Dendritic cell treated with granulocyte-macrophage colony-stimulating factor and Interleukin-4, amounts not matched to agents 40 ng/mL and 50 ng/mL, for 4 days (primary cell): ENCODE data around the gene MADD.

Source experiments
- H3K27ac Mint-ChIP-seq: one replicate; pipeline ENCODE4 v1.8.0; 2022; ENCODE audit warnings: mild to moderate bottlenecking, mixed read lengths
- H3K27me3 Mint-ChIP-seq: one replicate; pipeline ENCODE4 v1.8.0; 2022; ENCODE audit warnings: mild to moderate bottlenecking, mixed read lengths
- H3K36me3 Mint-ChIP-seq: one replicate; pipeline ENCODE4 v1.8.0; 2022; ENCODE audit warnings: low read depth, mixed read lengths
- H3K4me1 Mint-ChIP-seq: one replicate; pipeline ENCODE4 v1.8.0; 2022; ENCODE audit warnings: low read depth, mixed read lengths
- H3K4me3 Mint-ChIP-seq: one replicate; pipeline ENCODE4 v1.8.0; 2022; ENCODE audit warnings: mild to moderate bottlenecking, moderate library complexity, mixed read lengths
- H3K9me3 Mint-ChIP-seq: one replicate; pipeline ENCODE4 v1.8.0; 2022; ENCODE audit warnings: mixed read lengths
- intact Hi-C: fragments of 100-400 bp; cut with micrococcal nuclease; formaldehyde crosslinking; loops from one replicate; pipeline ENCODE4 v1.15.0; 2022

MADD gene

DNA sequence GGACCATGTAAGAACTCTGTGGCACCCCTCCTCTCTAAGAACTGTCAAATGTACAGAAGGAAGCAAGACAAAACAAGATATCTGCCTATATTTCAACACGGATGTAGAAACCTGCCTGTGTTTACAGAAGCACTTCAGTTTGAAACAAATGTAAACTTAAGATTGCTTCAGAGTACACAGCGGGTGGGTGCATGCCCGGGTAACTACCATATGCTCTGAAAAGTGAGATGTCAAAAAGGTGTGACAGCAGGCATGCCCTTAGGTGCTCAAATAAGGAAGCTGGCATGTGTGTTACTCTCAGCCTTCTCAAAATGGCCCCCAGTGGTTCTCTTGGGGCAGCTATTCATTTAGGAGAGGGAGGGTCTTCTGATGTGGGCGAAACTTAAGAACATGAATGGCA is 26.5 kb upstream of the MADD start:
- no peaks in the 10 kb centered on the region for H3K27me3 Mint-ChIP-seq
- peaks cover 100% of the 10 kb centered on the region for H3K36me3 Mint-ChIP-seq
- intact Hi-C loops = no loop called here
- peaks cover 65% of the 10 kb centered on the region for H3K4me1 Mint-ChIP-seq
- H3K9me3 Mint-ChIP-seq = no peaks in the 10 kb centered on the region
- peak overlapping the region; percentile 98 for H3K27ac Mint-ChIP-seq
- H3K4me3 Mint-ChIP-seq = no peak overlapping the region

- Mint-ChIP-seq H3K9me3 (no peaks in the 10 kb centered on the region), H3K4me3 (peak overlapping the region; percentile 60), H3K27ac (peak overlapping the region; percentile 98), H3K4me1 (peaks cover 71% of the 10 kb centered on the region), H3K27me3 (no peaks in the 10 kb centered on the region), H3K36me3 (peaks cover 96% of the 10 kb centered on the region)
- intact Hi-C loops = loop anchor here (1.0 kb wide), 1 partner anchor 25 kb away; no protein-coding TSS in a partner anchor
Measured at GRCh38 chr11:47244448-47245350, 25.2 kb upstream of the MADD start.

DNA sequence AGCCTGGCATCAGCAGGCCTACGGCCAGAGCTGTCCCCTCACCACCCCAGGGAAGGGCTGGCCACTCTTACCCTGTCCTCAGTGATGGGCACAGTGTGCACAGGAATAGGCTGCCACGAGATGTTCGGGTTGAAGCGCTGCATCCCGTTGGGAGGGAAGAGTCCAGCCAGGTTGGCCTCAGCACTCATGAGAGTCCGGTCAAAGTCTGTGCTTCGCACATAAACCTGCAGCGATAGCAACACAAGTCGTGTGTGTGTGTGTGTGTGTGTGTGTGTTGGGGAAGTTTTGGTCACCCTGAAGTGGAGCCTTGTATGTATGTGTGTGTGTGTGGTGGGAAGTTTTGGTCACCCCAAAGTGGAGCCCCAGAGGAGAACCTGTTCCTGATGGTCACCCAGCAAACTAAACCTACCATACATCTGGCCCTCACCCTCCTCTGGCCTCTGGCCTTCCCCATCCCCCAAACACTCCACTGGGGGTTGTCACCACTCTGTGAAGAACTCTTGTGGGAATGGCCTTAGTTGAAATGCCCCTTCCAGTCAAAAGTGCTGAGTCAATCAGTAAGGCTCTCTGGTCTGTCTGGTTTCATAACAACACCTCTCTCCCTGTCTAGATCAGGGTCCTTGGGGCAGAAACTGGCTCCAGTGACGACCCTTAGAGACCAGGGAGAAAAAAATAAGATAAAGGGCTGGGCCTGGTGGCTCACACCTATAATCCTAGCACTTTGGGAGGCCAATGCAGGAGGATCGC is 24.1 kb upstream of the MADD start:
- Mint-ChIP-seq H3K4me1 (peaks cover 71% of the 10 kb centered on the region), H3K9me3 (no peaks in the 10 kb centered on the region), H3K4me3 (no peak overlapping the region), H3K36me3 (peaks cover 85% of the 10 kb centered on the region), H3K27me3 (no peaks in the 10 kb centered on the region), H3K27ac (peak overlapping the region; percentile 98)
- intact Hi-C loops = loop anchor here (1.0 kb wide), 1 partner anchor 24 kb away; no protein-coding TSS in a partner anchor

DNA sequence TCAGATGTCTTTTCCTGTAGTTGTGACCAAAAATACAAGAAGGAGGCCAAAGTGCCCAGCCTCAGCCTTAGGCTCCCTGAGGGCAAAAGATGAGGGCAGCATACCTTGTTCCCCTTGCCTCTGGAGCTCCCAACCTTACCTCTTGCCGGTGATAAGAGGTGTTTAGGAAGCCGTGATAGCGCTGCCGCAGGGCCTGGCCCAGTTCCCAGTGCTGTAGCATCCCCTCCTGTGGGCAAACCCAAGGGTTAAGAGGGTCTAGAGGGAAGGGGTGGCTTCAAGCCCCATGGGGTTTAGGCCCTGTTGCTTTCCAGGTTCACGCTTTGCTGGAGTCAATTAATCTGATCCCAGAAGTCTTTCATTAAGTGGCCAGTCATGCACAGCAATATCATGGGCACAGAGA is 22.4 kb upstream of the MADD start:
- Mint-ChIP-seq H3K27me3 (no peaks in the 10 kb centered on the region), H3K27ac (peak overlapping the region; percentile 98), H3K4me3 (peak overlapping the region; percentile 97), H3K9me3 (no peaks in the 10 kb centered on the region), H3K36me3 (peaks cover 68% of the 10 kb centered on the region), H3K4me1 (peaks cover 59% of the 10 kb centered on the region)
- intact Hi-C loops = no loop called here

GRCh38 chr11:47248304-47248663 is 21.6 kb upstream of the MADD start:
- intact Hi-C loops = no loop called here
- peaks cover 56% of the 10 kb centered on the region for H3K4me1 Mint-ChIP-seq
- H3K4me3 Mint-ChIP-seq = peak overlapping the region; percentile 97
- H3K27ac Mint-ChIP-seq = peak overlapping the region; percentile 98
- H3K9me3 Mint-ChIP-seq = no peaks in the 10 kb centered on the region
- no peaks in the 10 kb centered on the region for H3K27me3 Mint-ChIP-seq
- peaks cover 60% of the 10 kb centered on the region for H3K36me3 Mint-ChIP-seq

- peaks cover 55% of the 10 kb centered on the region for H3K36me3 Mint-ChIP-seq
- intact Hi-C loops = no loop called here
- peak within 1 kb of the TSS; percentile 97 for H3K4me3 Mint-ChIP-seq
- no peaks in the 10 kb centered on the region for H3K27me3 Mint-ChIP-seq
- H3K27ac Mint-ChIP-seq = peak within 1 kb of the TSS; percentile 98
- no peaks in the 10 kb centered on the region for H3K9me3 Mint-ChIP-seq
- peaks cover 57% of the 10 kb centered on the region for H3K4me1 Mint-ChIP-seq
Measured at GRCh38 chr11:47248664-47249377, 21.1 kb upstream of the MADD start, which contains the start of gene ACP2. Gene ACP2, minus strand, starts transcription at chr11:47248814. Its CDS starts 25 bp downstream, at chr11:47248789.

DNA sequence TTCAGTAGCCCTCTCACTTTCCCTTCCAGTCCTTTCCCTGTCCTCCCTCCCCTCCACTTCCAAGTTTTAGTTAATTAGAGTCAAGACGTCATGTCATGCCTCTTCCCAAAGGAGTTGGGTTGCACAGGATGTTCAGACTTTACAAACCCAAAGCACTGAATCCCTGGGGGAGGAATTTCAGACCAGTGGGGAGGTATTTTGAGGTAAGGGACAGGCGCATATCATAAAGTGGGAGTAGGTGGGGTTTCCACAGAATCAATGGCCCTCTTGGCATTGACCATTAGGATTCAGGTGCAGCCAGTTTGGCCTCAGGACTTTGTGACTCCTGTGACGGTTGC is 20.6 kb upstream of the MADD start:
- Mint-ChIP-seq H3K9me3 (no peaks in the 10 kb centered on the region), H3K36me3 (peaks cover 49% of the 10 kb centered on the region), H3K27ac (peak overlapping the region; percentile 98), H3K4me1 (peaks cover 60% of the 10 kb centered on the region), H3K27me3 (no peaks in the 10 kb centered on the region), H3K4me3 (peak overlapping the region; percentile 97)
- intact Hi-C loops = no loop called here

- Mint-ChIP-seq H3K9me3 (no peaks in the 10 kb centered on the region), H3K27me3 (no peaks in the 10 kb centered on the region), H3K4me3 (no peak overlapping the region), H3K4me1 (peaks cover 53% of the 10 kb centered on the region), H3K27ac (no peak overlapping the region), H3K36me3 (peaks cover 25% of the 10 kb centered on the region)
- intact Hi-C loops = no loop called here
Measured at GRCh38 chr11:47251751-47252150, 18.2 kb upstream of the MADD start.

DNA sequence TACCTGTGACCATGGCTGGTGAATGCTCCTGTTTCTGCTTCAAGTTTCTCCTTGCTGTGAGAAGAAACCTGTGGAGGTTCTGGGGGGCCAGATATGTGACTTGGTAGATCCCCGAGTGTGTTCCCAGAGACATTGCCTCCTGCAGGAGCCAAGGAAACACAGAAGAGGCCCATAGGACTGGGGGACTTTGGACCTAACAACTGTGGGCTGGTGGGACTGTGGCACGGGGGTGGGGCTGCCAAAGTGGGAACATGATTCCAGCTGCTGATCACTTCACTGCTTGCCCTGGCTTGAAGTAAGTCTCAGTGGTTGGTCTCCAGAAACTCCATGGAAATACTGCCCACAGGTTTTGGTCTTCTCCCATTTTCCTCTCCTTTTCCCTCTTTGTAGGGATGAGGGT is 16.3 kb upstream of the MADD start:
- Mint-ChIP-seq H3K27me3 (no peaks in the 10 kb centered on the region), H3K4me3 (no peak overlapping the region), H3K27ac (peak overlapping the region; percentile 78), H3K36me3 (peaks cover 13% of the 10 kb centered on the region), H3K9me3 (no peaks in the 10 kb centered on the region), H3K4me1 (peaks cover 52% of the 10 kb centered on the region)
- intact Hi-C loops = no loop called here

DNA sequence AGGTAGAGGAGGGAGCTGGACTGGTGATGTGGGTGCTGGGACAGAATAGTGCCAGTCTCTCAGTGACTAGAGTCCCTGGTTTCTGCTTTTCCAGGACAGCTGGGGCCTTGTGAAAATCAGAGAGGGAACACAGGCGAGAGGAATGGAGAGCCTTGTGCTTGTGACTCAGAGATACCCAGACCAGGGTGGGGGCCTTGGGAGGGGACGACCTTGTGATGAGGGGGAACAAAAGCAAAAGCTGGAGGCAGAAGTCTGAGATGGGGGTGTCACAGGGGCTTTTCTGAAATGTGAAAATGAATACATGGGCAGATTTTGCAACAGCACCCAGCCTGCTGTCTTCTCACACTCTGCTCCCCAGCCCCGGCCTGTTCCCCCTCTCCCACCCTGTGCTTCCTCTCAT is 15.5 kb upstream of the MADD start:
- Mint-ChIP-seq H3K9me3 (no peaks in the 10 kb centered on the region), H3K4me1 (peaks cover 53% of the 10 kb centered on the region), H3K4me3 (peak overlapping the region; percentile 30), H3K27me3 (no peaks in the 10 kb centered on the region), H3K36me3 (peaks cover 6% of the 10 kb centered on the region), H3K27ac (peak overlapping the region; percentile 78)
- intact Hi-C loops = no loop called here

DNA sequence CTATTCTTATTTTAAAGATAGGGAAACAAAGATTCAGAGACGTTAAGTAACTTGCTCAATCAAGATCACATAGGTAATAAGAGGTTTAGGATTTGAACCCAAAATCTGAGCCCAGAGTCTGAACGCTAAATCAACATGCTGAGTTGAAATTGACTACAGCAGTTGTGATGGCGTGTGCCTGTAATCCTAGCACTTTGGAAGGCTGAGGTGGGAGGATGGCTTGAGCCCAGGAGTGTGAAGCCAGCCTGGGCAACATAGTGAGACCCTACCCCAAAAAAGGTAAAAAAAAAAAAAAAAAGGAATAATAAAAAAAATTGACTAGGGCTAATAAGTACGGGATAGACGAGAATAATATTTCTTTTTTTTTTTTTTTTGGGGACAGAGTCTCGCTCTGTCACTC is 13.6 kb upstream of the MADD start:
- peak overlapping the region; percentile 78 for H3K27ac Mint-ChIP-seq
- H3K4me1 Mint-ChIP-seq = peaks cover 57% of the 10 kb centered on the region
- no peak overlapping the region for H3K4me3 Mint-ChIP-seq
- intact Hi-C loops = loop anchor here (5.0 kb wide), 1 partner anchor 39 kb away; no protein-coding TSS in a partner anchor
- H3K36me3 Mint-ChIP-seq = peaks cover 20% of the 10 kb centered on the region
- no peaks in the 10 kb centered on the region for H3K9me3 Mint-ChIP-seq
- no peaks in the 10 kb centered on the region for H3K27me3 Mint-ChIP-seq

- Mint-ChIP-seq H3K27me3 (no peaks in the 10 kb centered on the region), H3K4me1 (peaks cover 57% of the 10 kb centered on the region), H3K4me3 (peak overlapping the region; percentile 77), H3K9me3 (no peaks in the 10 kb centered on the region), H3K36me3 (peaks cover 26% of the 10 kb centered on the region), H3K27ac (peak overlapping the region; percentile 86)
- intact Hi-C loops = loop anchor here (5.0 kb wide), 1 partner anchor 40 kb away; no protein-coding TSS in a partner anchor
Measured at GRCh38 chr11:47257177-47257516, 12.8 kb upstream of the MADD start.

GRCh38 chr11:47257517-47258316 is 12.2 kb upstream of the MADD start, which contains the start of gene NR1H3:
Gene NR1H3, plus strand, starts transcription at chr11:47257996. Its CDS starts 1,221 bp downstream, at chr11:47259217.
- intact Hi-C loops = loop anchor here (5.0 kb wide), 1 partner anchor 40 kb away; no protein-coding TSS in a partner anchor
- Mint-ChIP-seq H3K27ac (peak within 1 kb of the TSS; percentile 86), H3K36me3 (peaks cover 30% of the 10 kb centered on the region), H3K27me3 (no peaks in the 10 kb centered on the region), H3K9me3 (no peaks in the 10 kb centered on the region), H3K4me1 (peaks cover 57% of the 10 kb centered on the region), H3K4me3 (peak within 1 kb of the TSS; percentile 77)
